Stomach (tissue), 4 donors: ENCODE results near the gene VWCE.

Source experiments
- CTCF ChIP-seq, 7 experiments: fragments of 450-650 bp in 4 of 7; fragments of 200-600 bp in 3 of 7; sonication (generic) in 3 of 7; IDR thresholded peaks; one replicate each; pipeline ENCODE4 v1.5.1; 2016 to 2019; ENCODE audit warnings: antibody characterized with exemption in 7 of 7, control low read depth in 2 of 7, mild to moderate bottlenecking in 1 of 7
- POLR2A ChIP-seq, 4 donors: fragments of 450-650 bp; IDR thresholded peaks; one replicate each; pipeline ENCODE4 v1.6.1; 2016; ENCODE audit warnings: antibody characterized with exemption in 4 of 4, control low read depth in 2 of 4, mild to moderate bottlenecking in 1 of 4, moderate library complexity in 1 of 4
- POLR2AphosphoS5 ChIP-seq, 3 donors: sonication (generic); formaldehyde crosslinking; IDR thresholded peaks; one replicate each; pipeline ENCODE4 v1.6.1; 2016; ENCODE audit warnings: antibody characterized with exemption in 3 of 3

- no peak for TF ChIP-seq CTCF (IDR thresholded peaks at IDR 0.05)
- no peak for TF ChIP-seq POLR2A (IDR thresholded peaks at IDR 0.05)
- TF ChIP-seq POLR2AphosphoS5 (IDR thresholded peaks at IDR 0.05), result no peak
These were observed 36.6 kb downstream of the VWCE start for GRCh38 chr11:61258546-61258945.
